Thyroid gland (tissue), 4 donors: ENCODE results near the gene RABIF. TPM values are rescaled to one million over a fixed set of nuclear protein-coding genes. Genes with fewer than 3 reads are reported as not detected.

Experiments used
- DNase-seq, 2 donors: peaks; one replicate each; pipeline ENCODE4 v3.0.0-alpha.2; 2019
- H3K27ac ChIP-seq, 3 donors: fragments of 200-600 bp; sonication (generic); 1 replicate in 2 of 3; 2 replicates in 1 of 3; pipeline ENCODE4 v1.5.1; 2016 to 2019; ENCODE audit warnings: mild to moderate bottlenecking in 1 of 3, moderate library complexity in 1 of 3
- H3K27me3 ChIP-seq: fragments of 200-600 bp; sonication (generic); one replicate; pipeline ENCODE4 v1.5.1; 2019
- H3K36me3 ChIP-seq, 2 donors: fragments of 200-600 bp; sonication (generic); one replicate each; pipeline ENCODE4 v1.5.1; 2016 to 2019
- H3K4me1 ChIP-seq, 2 donors: fragments of 200-600 bp; sonication (generic); one replicate each; pipeline ENCODE4 v1.5.1; 2017 to 2019
- H3K4me3 ChIP-seq, 3 donors: fragments of 200-600 bp; sonication (generic); replicated peaks in 1 of 3; 1 replicate in 2 of 3; 2 replicates in 1 of 3; pipeline ENCODE4 v1.5.1; 2016; ENCODE audit warnings: mild to moderate bottlenecking in 1 of 3
- H3K9me3 ChIP-seq: fragments of 200-600 bp; sonication (generic); one replicate; pipeline ENCODE4 v1.5.1; 2017
- POLR2A ChIP-seq, 2 donors: fragments of 450-650 bp; IDR thresholded peaks; one replicate each; pipeline ENCODE4 v1.6.1; 2017; ENCODE audit warnings: antibody characterized with exemption in 2 of 2, mild to moderate bottlenecking in 2 of 2, moderate library complexity in 1 of 2
- WGBS, 2 donors: methylation state at CpG; one replicate each; pipeline ENCODE4 v1.1.5; 2017; 5-methylcytosine and 5-hydroxymethylcytosine counted together
- intact Hi-C: fragments of 100-400 bp; cut with DNase I; formaldehyde crosslinking; loops from one replicate; pipeline ENCODE4 v1.15.1; 2023
- total RNA-seq, 4 donors: library from RNA; depleted of rRNA; stranded (reverse); fragments of >200 nt; gene quantifications; one replicate each; pipeline ENCODE4 v1.2.3, GENCODE V29; 2016
- TF ChIP-seq, protein P1 (sequence below), 6 experiments: fragments of 200-600 bp in 3 of 6; fragments of 450-650 bp in 3 of 6; sonication (generic) in 3 of 6; IDR thresholded peaks; one replicate each; pipeline ENCODE4 v1.5.1; 2016 to 2019; ENCODE audit warnings: antibody characterized with exemption in 6 of 6, mild to moderate bottlenecking in 2 of 6, inconsistent platforms in 1 of 6, moderate library complexity in 1 of 6

The RABIF gene
- total RNA-seq, 4 donors from 2014 or later = 6.1 to 10.7 (median 7.8) TPM

DNA sequence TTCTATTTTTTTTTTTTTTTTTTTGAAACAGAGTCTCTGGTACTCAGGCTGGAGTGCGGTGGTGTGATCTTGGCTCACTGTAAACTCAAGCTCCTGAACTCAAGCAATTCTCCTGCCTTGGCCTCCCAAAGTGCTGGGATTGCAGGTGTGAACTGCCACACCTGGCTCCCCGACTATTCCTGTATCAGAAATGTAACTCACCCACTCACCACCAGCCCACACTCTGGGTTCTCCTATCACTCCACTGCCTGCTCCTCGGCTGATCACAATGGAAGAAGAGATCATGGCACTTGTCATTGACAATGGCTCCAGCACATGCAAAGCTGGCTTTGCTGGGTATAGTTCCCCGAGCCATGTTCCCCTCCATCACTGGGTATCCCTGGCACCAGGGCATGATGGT, 15.9 kb downstream of the RABIF start:
- no peak for DNase-seq
- no peak overlapping the region for H3K4me3 ChIP-seq
- intact Hi-C loops = no loop called here
- TF ChIP-seq POLR2A (IDR thresholded peaks at IDR 0.05) = no peak
- TF ChIP-seq, protein P1, sequence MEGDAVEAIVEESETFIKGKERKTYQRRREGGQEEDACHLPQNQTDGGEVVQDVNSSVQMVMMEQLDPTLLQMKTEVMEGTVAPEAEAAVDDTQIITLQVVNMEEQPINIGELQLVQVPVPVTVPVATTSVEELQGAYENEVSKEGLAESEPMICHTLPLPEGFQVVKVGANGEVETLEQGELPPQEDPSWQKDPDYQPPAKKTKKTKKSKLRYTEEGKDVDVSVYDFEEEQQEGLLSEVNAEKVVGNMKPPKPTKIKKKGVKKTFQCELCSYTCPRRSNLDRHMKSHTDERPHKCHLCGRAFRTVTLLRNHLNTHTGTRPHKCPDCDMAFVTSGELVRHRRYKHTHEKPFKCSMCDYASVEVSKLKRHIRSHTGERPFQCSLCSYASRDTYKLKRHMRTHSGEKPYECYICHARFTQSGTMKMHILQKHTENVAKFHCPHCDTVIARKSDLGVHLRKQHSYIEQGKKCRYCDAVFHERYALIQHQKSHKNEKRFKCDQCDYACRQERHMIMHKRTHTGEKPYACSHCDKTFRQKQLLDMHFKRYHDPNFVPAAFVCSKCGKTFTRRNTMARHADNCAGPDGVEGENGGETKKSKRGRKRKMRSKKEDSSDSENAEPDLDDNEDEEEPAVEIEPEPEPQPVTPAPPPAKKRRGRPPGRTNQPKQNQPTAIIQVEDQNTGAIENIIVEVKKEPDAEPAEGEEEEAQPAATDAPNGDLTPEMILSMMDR (IDR thresholded peaks at IDR 0.05) = no peak
- no peaks in the 10 kb centered on the region for H3K9me3 ChIP-seq
- no peaks in the 10 kb centered on the region for H3K36me3 ChIP-seq
- H3K4me1 ChIP-seq = no peaks in the 10 kb centered on the region
- no peak overlapping the region for H3K27ac ChIP-seq
- no peaks in the 10 kb centered on the region for H3K27me3 ChIP-seq
- WGBS, 2 donors = 81 to 94% methylated on average over 4 of the region's 4 CpGs

DNA sequence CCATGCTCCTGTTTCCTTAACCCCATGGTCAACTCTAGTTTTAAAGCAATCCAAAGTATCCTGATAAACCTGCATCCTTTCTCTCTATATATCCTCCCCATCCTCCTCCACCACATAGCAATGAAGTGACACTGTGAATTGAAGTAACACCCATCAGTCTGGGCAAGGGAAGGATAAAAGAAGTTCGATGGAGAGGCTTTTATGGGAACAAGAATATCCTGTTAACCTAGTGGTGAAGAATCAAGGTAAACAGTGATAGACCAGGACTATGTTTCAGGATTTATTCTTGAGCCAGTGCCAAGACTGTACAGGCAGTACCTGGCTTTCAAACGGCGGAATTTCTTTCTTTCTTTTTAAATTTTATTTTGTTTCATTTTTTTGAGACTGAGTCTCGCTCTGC, 17.6 kb downstream of the RABIF start:
- 82 to 83% methylated on average over 4 of the region's 4 CpGs for WGBS, 2 donors
- no peak overlapping the region for H3K27ac ChIP-seq
- H3K4me3 ChIP-seq = no peak overlapping the region
- no peaks in the 10 kb centered on the region for H3K4me1 ChIP-seq
- intact Hi-C loops = no loop called here
- no peaks in the 10 kb centered on the region for H3K9me3 ChIP-seq
- DNase-seq = no peak
- no peak for TF ChIP-seq POLR2A (IDR thresholded peaks at IDR 0.05)
- TF ChIP-seq, protein P1 (IDR thresholded peaks at IDR 0.05) = no peak
- H3K36me3 ChIP-seq = no peaks in the 10 kb centered on the region
- no peaks in the 10 kb centered on the region for H3K27me3 ChIP-seq

DNA sequence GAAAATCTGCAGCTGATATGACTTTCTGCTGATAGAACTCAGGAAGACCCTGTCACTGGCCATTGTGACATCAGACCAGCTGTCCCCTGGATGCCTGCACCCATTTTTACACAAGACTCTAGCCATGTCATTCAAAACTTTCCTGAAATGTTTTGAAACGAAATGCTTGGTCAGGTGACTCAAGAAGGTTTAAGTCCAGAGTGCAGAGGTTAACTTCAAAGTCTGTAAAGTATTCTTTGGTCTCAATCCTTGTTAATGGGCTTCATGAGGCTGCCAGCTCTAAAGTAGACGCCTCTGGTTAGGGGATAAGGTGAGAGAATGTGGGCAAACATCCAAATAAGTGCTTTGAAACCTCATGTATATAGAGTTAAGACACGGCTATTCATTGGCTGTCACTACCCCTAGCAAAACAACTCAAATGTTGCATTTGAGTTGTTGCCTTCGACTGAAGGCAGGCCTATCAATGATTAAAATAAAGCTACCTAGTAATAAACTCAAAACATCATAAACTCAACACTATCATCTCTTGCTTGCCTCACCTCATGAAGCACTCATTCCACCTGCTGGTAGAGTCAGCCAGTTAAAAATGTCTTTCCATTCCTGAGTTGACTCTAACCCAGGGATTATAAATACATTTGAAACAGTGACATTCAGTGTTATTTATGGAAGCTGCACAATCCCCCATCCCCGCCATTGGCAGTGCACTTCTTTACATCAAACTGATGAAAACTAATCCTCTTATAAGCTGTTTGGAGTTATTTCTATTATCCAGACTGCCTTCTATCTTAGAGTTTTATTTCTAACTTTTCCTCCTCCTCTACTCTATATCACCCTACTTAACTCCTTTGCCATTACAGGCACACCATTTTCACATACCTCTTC, 26.0 kb downstream of the RABIF start:
- DNase-seq = no peak
- intact Hi-C loops = no loop called here
- Histone ChIP-seq H3K27ac (no peak overlapping the region), H3K36me3 (no peaks in the 10 kb centered on the region), H3K9me3 (no peaks in the 10 kb centered on the region), H3K4me1 (peaks cover 0 to 17% of the 10 kb centered on the region in 2 donors), H3K4me3 (no peak overlapping the region), H3K27me3 (no peaks in the 10 kb centered on the region)
- 70 to 71% methylated on average over 5 of the region's 5 CpGs for WGBS, 2 donors
- TF ChIP-seq, protein P1 (IDR thresholded peaks at IDR 0.05) = no peak
- TF ChIP-seq POLR2A (IDR thresholded peaks at IDR 0.05) = no peak

DNA sequence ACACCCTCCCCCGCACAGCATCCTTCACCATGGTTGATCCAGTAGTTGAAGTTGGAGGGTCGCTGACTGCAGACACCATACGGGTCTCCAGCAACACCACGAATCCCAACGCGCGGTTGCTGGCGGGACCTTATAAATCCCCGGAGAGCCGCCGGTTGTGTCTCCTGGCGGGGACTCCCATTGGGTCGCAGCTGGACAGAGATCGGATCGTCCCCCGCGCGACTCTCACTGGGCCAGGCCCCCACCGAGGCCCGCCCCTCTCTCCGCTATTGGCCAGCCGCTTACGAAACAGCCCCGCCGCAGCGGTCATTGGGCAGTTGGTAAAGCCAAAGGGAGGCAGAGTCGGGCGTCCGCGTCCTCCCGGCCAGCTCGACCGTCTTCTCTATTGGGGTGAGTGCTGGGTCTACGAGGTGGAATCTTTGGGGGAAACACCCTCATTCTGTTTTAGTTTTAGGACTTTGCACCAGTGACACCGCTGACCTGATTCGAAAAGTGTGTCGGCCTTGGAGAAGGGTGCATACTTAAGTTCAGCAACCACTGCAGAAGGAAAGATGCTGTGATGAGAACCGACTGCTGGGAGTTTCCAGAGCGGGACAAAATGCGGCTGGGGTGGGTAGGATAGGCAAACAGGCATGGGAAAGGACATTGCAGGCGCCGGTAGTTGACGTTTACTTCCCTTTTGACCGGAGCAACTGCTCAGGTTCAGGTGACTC, 27.4 kb downstream of the RABIF start:
- intact Hi-C loops = no loop called here
- WGBS, 2 donors = 0 to 1% methylated on average over 11 to 23 of the region's 44 CpGs

More for the DNA sequence above, 27.4 kb downstream of the RABIF start:
- H3K4me1 ChIP-seq = peaks cover 0 to 17% of the 10 kb centered on the region in 2 donors
- H3K9me3 ChIP-seq = no peaks in the 10 kb centered on the region
- peak; percentile 90 for DNase-seq
- peak overlapping the region; percentile 23 to 91 (median 55) for H3K4me3 ChIP-seq
- peak in 1 of 2 donors; percentile 67 for TF ChIP-seq POLR2A (IDR thresholded peaks at IDR 0.05)
- TF ChIP-seq, protein P1 (IDR thresholded peaks at IDR 0.05) = no peak
- H3K27me3 ChIP-seq = no peaks in the 10 kb centered on the region
- no peaks in the 10 kb centered on the region for H3K36me3 ChIP-seq
- no peak overlapping the region for H3K27ac ChIP-seq
